Heart left ventricle (tissue), 16 donors: ENCODE measurements around the gene NDUFB10. TPM values are rescaled to one million over a fixed set of nuclear protein-coding genes. Genes with fewer than 3 reads are reported as not detected.
A peak's percentile ranks its signal among the peaks of the same experiment; 100 is the strongest.

Experiments used
- ATAC-seq, 4 donors: fragments of 200-7000 bp; cut with Tn5 transposase; one replicate each; pipeline ENCODE4 v1.9.1; 2020 to 2022; ENCODE audit warnings: moderate library complexity in 4 of 4, mild to moderate bottlenecking in 3 of 4, moderate number of reproducible peaks in 1 of 4
- DNase-seq, 5 donors: peaks; one replicate each; pipeline ENCODE4 v3.0.0-alpha.2; 2020
- H3K27ac ChIP-seq, 12 donors: fragments of 200-600 bp; sonication (generic) in 4 of 12; one replicate each; pipeline versions ENCODE4 v1.5.0 to v1.8.0; 2016 to 2022; ENCODE audit warnings: mild to moderate bottlenecking in 2 of 12
- H3K27me3 ChIP-seq, 9 donors: fragments of 200-600 bp; sonication (generic) in 2 of 9; one replicate each; pipeline versions ENCODE4 v1.5.1 to v1.8.0; 2016 to 2022; ENCODE audit warnings: mild to moderate bottlenecking in 3 of 9
- H3K36me3 ChIP-seq, 9 donors: fragments of 200-600 bp; sonication (generic) in 2 of 9; one replicate each; pipeline versions ENCODE4 v1.5.0 to v1.8.0; 2018 to 2022; ENCODE audit warnings: mild to moderate bottlenecking in 2 of 9
- H3K4me1 ChIP-seq, 12 donors: fragments of 200-600 bp; sonication (generic) in 4 of 12; one replicate each; pipeline versions ENCODE4 v1.5.0 to v1.8.0; 2016 to 2022; ENCODE audit warnings: mild to moderate bottlenecking in 3 of 12
- H3K4me3 ChIP-seq, 12 donors: fragments of 200-600 bp; sonication (generic) in 4 of 12; one replicate each; pipeline versions ENCODE4 v1.5.0 to v1.8.0; 2017 to 2022; ENCODE audit warnings: mild to moderate bottlenecking in 9 of 12, moderate library complexity in 4 of 12
- H3K9me3 ChIP-seq, 12 donors: fragments of 200-600 bp; sonication (generic) in 4 of 12; one replicate each; pipeline versions ENCODE4 v1.5.0 to v1.8.0; 2016 to 2022; ENCODE audit warnings: mild to moderate bottlenecking in 1 of 12
- POLR2A ChIP-seq, 2 donors: fragments of 450-650 bp; IDR thresholded peaks; one replicate each; pipeline ENCODE4 v1.6.1; 2017; ENCODE audit warnings: antibody characterized with exemption in 2 of 2, mild to moderate bottlenecking in 2 of 2, moderate library complexity in 2 of 2
- WGBS, 4 donors: extraction: QIAGEN DNeasy Blood & Tissue Kit in 2 of 4; methylation state at CpG; one replicate each; pipeline versions ENCODE4 v1.1.5 to v1.1.7; 2013 to 2018; 5-methylcytosine and 5-hydroxymethylcytosine counted together
- intact Hi-C, 10 donors: fragments of 100-400 bp; cut with DNase I; formaldehyde crosslinking; loops; one replicate each; pipeline versions ENCODE4 v1.11.1 to v1.14.2; 2022
- polyA plus RNA-seq, 2 donors: library from polyadenylated mRNA; stranded (reverse); fragments of 200-250 nt; gene quantifications; one replicate each; pipeline ENCODE4 v1.2.3, GENCODE V29; 2013
- total RNA-seq, 9 donors: library from RNA; depleted of rRNA in 2 of 9; stranded (reverse); fragments of >200 nt in 2 of 9; fragmentation: NEBNext Ultra II Directional in 3 of 9; extraction: Animal tissue kit (Norgen Biotek cat#: 25700) in 3 of 9; gene quantifications; one replicate each; pipeline versions ENCODE4 v1.1.0 to v1.2.4, GENCODE V29; 2016 to 2023
- TF ChIP-seq, protein P1 (sequence below), 12 donors: fragments of 200-600 bp; sonication (generic) in 4 of 12; IDR thresholded peaks; one replicate each; pipeline versions ENCODE4 v1.5.0 to v1.8.0; 2018 to 2022; ENCODE audit warnings: antibody characterized with exemption in 12 of 12, mild to moderate bottlenecking in 5 of 12
- donor health status: ischemic (EF 13 %, LVEDD 7.1; RV severe dilation, severe dysfunction).
- donor health status: healthy with polysubstance abuse.
- donor health status: DM: no; HTN: yes; CAD: no.
- donor health status: DM: no; HTN: no; CAD: no.
- donor health status: ischemic (EF 25% LVEDD 6.9; RV normal size, moderate dysfunction).
- donor health status: ischemic (EF 25% LVEDD 5.7; RV mildly dilated, moderate dysfunction).
- donor health status: healthy.
- donor health status: DM: yes; HTN: yes; CAD: no.
- donor health status: ischemic (EF 35%, LVEDD 5.7; RV mildly dilated, moderate dysfunction).
- donor health status: nonischemic (EF 11% LVEDD 7.7; RV severe dilation, severe dysfunction).
- donor health status: DM: yes; HTN: yes; CAD: no.
- donor health status: PGD.
- donor health status: ischemic (EF 29% LVEDD 5.4; RV normal size, mild dysfunction).
- donor health status: nonischemic (EF 23%, LVEDD 6.1; RV moderate dilation, normal function).

NDUFB10 gene
- total and polyA plus RNA-seq, 11 donors: 316 to 1,618 (median 548) TPM

DNA sequence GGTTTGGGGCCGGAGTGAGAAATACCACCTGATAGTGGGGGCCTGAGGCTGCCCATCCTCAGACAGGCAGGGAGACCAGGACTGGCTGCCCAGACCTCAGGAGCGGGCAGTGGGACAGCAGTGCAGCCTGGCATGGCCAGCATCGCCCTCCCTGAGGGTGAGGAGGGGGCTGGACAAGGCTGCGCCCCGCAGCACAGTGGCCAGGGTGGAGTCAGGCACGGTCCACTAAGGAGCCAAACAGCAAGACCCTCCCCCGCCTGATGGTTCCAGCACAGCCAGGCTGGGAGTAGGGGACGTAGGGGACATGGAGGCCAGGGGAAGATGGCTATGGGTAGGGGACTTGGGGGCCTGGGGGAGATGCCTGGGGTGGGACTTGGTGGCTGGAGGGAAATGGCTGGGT lies 47.0 kb downstream of the NDUFB10 start:
- H3K27me3 ChIP-seq: no peaks in the 10 kb centered on the region
- H3K9me3 ChIP-seq: no peaks in the 10 kb centered on the region
- ATAC-seq (no peak), DNase-seq (no peak)
- no peak overlapping the region for H3K4me3 ChIP-seq
- WGBS, 4 donors: 89 to 94% (median 91%) methylated on average over 8 of the region's 8 CpGs
- peaks cover 20 to 73% (median 52%) of the 10 kb centered on the region in 12 donors for H3K4me1 ChIP-seq
- intact Hi-C loops: loop anchor here in 2 of 10 donors (10.0 kb wide), 2 partner anchors 148 to 498 kb away; partner anchors contain the start of gene TRAF7 (in 1 of the 2)
- TF ChIP-seq, protein P1, sequence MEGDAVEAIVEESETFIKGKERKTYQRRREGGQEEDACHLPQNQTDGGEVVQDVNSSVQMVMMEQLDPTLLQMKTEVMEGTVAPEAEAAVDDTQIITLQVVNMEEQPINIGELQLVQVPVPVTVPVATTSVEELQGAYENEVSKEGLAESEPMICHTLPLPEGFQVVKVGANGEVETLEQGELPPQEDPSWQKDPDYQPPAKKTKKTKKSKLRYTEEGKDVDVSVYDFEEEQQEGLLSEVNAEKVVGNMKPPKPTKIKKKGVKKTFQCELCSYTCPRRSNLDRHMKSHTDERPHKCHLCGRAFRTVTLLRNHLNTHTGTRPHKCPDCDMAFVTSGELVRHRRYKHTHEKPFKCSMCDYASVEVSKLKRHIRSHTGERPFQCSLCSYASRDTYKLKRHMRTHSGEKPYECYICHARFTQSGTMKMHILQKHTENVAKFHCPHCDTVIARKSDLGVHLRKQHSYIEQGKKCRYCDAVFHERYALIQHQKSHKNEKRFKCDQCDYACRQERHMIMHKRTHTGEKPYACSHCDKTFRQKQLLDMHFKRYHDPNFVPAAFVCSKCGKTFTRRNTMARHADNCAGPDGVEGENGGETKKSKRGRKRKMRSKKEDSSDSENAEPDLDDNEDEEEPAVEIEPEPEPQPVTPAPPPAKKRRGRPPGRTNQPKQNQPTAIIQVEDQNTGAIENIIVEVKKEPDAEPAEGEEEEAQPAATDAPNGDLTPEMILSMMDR (IDR thresholded peaks at IDR 0.05): no peak
- no peak for TF ChIP-seq POLR2A (IDR thresholded peaks at IDR 0.05)
- no peak overlapping the region for H3K27ac ChIP-seq
- H3K36me3 ChIP-seq: peaks cover 0 to 23% (median 18%) of the 10 kb centered on the region in 9 donors

DNA sequence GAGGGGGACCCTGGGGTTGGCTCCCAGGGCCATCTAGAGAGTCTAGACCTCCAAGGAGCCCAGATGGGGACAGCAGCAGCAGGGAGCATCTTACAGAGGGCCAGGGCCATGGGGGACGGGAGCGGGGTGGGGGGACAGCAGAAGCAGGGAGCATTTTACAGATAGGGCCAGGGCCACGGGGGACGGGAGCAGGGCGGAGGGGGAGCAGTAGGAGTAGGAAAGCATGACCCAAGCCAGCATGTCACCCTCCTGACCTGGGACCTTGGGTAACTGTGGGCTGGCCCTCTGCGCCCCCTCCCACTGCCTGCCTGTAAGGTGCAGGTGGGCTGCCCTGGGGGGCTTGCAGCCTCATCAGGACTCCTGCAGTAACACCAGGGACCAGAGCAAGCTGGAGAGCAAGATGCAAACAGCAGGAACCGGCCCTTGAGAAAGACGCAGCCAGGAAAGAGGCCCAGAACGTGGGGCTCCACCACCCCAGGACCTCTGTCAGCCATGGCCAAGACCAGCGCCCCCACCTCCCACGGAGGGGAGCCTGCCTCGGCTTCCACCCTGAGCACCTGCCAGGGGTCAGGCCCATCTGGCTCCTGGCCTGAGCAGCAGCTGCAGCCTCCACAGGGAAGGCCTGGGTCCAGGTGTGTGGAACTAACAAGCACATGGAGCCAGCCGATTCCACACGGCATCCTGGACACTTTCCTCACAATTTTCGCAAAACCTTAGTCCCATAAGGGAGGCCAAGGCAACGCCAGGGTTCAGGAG lies 47.9 kb downstream of the NDUFB10 start:
- H3K4me3 ChIP-seq: peak overlapping the region in 4 of 12 donors; percentile 97 to 100 (median 98)
- H3K9me3 ChIP-seq: no peaks in the 10 kb centered on the region
- DNase-seq (peak in 1 of 5 donors; percentile 26), ATAC-seq (no peak)
- H3K27ac ChIP-seq: no peak overlapping the region
- TF ChIP-seq, protein P1 (IDR thresholded peaks at IDR 0.05): no peak
- TF ChIP-seq POLR2A (IDR thresholded peaks at IDR 0.05): no peak
- intact Hi-C loops: loop anchor here in 2 of 10 donors (10.0 kb wide), 2 partner anchors 148 to 498 kb away; partner anchors contain the start of gene TRAF7 (in 1 of the 2)
- H3K36me3 ChIP-seq: peaks cover 0 to 13% (median 8%) of the 10 kb centered on the region in 9 donors
- peaks cover 20 to 73% (median 52%) of the 10 kb centered on the region in 12 donors for H3K4me1 ChIP-seq
- H3K27me3 ChIP-seq: no peaks in the 10 kb centered on the region
- WGBS, 4 donors: 78 to 81% (median 81%) methylated on average over 15 to 16 of the region's 16 CpGs

DNA sequence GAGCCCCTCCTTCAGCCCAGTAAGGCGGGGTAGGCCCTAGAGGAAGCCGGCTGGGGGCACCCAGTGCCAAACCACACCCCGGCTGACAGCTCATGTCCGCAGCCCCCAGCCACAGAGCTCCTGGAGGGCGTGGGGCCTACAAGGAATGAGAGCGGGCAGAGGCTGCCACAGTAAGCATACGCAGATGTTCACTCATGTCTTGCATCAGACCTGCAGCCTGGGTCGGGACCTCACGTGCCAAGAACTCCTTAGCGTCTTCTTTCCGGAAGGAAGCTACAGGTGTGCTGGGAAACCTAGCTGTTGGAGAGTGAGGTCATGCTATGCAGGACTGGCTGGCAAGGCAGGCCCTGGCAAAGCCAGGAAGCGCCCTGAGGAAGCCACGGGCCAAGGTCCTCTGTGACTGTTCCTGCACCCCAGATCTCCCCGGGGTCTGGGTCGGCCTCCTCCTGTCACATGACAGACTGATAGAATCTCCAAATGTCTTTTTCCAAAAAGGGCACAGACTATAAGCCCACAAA lies 48.7 kb downstream of the NDUFB10 start:
- peak in 2 of 5 donors; percentile 24 to 39 for DNase-seq
- ATAC-seq: no peak
- Histone ChIP-seq H3K36me3 (peaks cover 0 to 5% (median 2%) of the 10 kb centered on the region in 9 donors), H3K27me3 (no peaks in the 10 kb centered on the region), H3K9me3 (no peaks in the 10 kb centered on the region), H3K4me3 (peak overlapping the region in 9 of 12 donors; percentile 69 to 100 (median 97)), H3K27ac (peak overlapping the region in 3 of 12 donors; percentile 88 to 89 (median 88)), H3K4me1 (peaks cover 20 to 72% (median 52%) of the 10 kb centered on the region in 12 donors)
- WGBS, 4 donors: 48 to 59% (median 53%) methylated on average over 10 to 15 of the region's 15 CpGs
- intact Hi-C loops: loop anchor here in 2 of 10 donors (2.0 to 10.0 kb wide), 3 partner anchors 23 to 497 kb away; partner anchors contain the start of genes GFER (in 1 of the 2) and TRAF7 (in 1 of the 2)
- TF ChIP-seq, protein P1 (IDR thresholded peaks at IDR 0.05): no peak
- TF ChIP-seq POLR2A (IDR thresholded peaks at IDR 0.05): no peak
